Astrocyte of the hippocampus (primary cell): ENCODE results near the gene TMEM161A.

Source experiments
- DNase-seq: peaks from one replicate; pipeline ENCODE4 v3.0.0; 2011; ENCODE audit warnings: low read depth, low spot score

The TMEM161A gene

DNA sequence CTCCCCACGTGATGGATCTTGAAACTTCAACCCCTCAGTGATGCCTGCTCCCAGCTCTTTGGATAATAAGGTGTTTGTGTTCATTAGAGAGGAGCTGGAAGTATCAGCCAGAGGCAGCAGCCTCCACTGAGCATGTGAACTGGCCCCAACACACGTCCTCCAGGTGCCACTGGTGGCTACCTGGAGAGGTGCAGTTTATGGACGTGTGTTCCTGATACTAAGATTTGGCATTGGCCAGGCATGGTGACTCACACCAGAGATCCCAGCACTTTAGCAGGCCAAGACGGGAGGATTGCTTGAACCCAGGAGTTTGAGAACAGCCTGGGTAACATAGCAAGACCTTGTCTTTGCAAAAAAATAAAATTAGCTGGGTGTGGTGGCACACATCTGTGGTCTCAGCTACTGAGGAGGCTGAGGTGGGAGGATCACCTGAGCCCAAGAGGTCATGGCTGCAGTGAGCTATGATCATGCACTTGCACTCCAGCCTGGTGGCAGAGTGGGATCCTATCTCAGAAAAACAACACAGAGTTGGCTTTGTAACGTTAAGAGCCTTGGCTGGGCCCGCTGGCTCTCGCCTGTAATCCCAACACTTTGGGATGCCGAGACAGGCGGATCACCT lies 40.1 kb downstream of the TMEM161A start:
- DNase-seq: no peak

- no peak for DNase-seq
These were observed 41.3 kb downstream of the TMEM161A start for GRCh38 chr19:19096641-19097627.

GRCh38 chr19:19095691-19096090 lies 42.6 kb downstream of the TMEM161A start:
- DNase-seq: no peak

DNA sequence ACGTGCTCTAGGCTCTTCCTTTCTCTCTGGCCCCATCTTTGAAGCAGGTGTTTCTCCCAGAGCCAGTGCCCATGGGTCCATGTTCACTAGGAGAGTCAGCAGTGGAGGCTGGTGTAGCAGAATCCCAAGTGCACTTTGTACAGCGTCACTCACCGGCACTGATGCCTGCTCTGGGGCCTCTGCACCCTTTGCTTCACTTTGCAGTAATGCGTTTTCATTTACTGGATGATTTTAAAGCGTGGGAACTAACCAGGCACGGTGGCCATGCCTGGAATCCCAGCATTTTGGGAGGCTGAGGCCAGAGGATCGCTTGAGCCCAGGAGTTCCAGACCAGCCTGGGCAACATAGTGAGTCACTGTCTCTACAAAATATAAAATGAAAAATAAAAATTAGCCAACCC lies 43.8 kb downstream of the TMEM161A start:
- DNase-seq: no peak

- DNase-seq: no peak
These were observed 50.6 kb downstream of the TMEM161A start for GRCh38 chr19:19087676-19088075.

DNA sequence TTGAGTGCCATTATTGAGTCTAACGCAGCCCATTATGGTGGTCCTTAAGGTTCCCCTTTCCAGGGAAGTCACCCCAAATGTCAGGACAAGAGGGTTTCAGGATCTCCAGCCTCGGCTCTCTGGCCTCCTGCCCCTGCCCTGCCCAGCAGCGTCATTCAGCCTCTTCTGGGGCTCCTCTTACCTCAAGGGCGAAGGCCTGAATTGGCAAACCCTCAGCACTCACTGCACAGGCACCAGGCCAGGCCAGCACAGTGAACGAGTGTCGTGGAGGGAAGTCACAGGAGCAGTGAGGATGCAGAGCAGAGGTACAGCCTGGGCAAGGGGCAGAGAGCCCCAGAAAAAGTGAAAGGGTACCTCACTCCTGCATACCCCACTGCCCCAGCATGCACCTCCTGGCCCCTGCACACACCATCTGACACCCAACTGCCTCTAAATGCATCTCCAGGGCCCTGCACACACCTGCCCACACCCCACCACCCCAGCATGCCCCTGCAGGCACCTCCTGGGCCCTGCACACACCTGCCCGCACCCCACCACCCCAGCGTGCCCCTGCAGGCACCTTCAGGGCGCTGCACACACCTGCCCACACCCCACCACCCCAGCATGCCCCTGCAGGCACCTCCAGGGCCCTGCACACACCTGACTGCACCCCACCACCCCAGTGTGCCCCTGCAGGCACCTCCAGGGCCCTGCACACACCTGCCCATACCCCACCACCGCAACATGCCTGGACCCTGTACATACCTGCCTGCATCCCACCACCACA lies 54.7 kb downstream of the TMEM161A start:
- no peak for DNase-seq

- DNase-seq: no peak
These were observed 56.6 kb downstream of the TMEM161A start for GRCh38 chr19:19081642-19082151.

- no peak for DNase-seq
These were observed 58.7 kb downstream of the TMEM161A start for GRCh38 chr19:19079571-19079970.

- DNase-seq: no peak
These were observed 59.5 kb downstream of the TMEM161A start for GRCh38 chr19:19078801-19079200.

DNA sequence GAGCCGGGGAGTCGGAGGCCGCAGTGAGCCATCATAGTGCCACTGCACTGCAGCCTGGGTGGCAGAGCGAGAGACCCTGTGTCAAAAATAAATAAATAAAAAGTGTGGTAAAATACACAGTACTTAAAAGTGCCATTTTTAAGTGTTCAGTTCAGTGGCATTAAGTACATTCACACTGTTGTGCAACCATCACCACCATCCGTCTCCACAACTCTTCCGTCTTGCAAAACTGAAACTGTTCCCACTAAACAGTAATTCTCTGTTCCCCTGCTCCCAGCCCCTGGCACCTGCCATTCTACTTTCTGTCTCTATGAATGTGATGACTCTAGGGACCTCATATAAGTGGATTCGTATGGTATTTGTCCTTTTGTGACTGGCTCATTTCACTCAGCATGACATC lies 61.2 kb downstream of the TMEM161A start:
- no peak for DNase-seq

- DNase-seq: no peak
These were observed 61.8 kb downstream of the TMEM161A start for GRCh38 chr19:19076476-19076875.

GRCh38 chr19:19075126-19075525 lies 63.2 kb downstream of the TMEM161A start:
- DNase-seq: no peak

GRCh38 chr19:19074196-19074882 lies 63.9 kb downstream of the TMEM161A start:
- no peak for DNase-seq

DNA sequence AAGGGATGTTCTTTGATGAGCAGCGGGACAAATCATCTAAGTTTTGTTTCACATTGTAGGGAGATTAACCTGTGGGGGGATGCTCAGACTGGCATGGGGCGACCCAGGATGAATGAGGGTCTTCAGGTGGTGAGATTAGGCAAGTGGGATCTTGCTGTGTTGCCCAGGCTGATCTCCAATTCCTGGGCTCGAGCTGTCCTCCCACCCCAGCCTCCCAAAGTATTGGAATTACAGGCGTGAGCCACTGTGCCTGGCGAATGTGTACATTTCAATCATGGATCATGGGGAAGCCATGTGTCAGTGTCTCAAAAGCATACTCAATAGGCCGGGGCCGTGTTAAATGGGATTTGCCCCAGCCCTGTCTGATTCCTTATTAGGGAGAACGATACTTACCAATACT lies 66.4 kb downstream of the TMEM161A start:
- DNase-seq: no peak
